ENCODE data around the gene TRIM66. TPM values are rescaled to one million over a fixed set of nuclear protein-coding genes. Genes with fewer than 3 reads are reported as not detected.

The TRIM66 gene
- total and polyA plus RNA-seq, 2 donors (not counting 1 experiment from before 2014, with no cell fraction given) = 3.9 to 13.7 TPM

DNA sequence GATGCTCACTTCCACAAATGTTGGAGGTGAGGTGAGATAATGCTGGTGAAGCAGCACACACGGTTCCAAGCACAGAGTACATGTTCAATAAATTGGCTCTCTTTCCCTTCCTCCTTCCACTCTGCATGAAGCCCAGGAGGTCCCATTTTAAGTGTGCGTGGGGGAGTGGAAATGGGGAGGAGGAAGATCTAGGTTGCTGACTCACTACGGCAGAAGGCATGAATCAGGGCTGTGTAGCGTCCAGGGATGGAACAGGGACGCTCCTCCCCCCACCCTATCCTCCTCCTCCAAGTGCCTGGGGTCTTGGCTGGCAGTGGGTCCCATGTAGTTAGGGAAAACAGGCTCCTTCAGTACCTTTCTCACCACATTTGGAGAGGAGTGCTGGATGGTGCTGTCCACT, 44.2 kb downstream of the TRIM66 start:
- Histone ChIP-seq H4K20me1 (ENCODE audit: control insufficient read depth, extremely low read depth, insufficient read depth, low read length) (no peaks in the 10 kb centered on the region), H2AFZ (ENCODE audit: low read length) (no peak overlapping the region), H3K79me2 (ENCODE audit: control insufficient read depth, insufficient read depth, low read length) (no peaks in the 10 kb centered on the region), H3K27me3 (ENCODE audit: control insufficient read depth, insufficient read depth, low read length) (no peaks in the 10 kb centered on the region), H3K36me3 (ENCODE audit: control insufficient read depth, insufficient read depth, low read length) (no peaks in the 10 kb centered on the region), H3K27ac (ENCODE audit: insufficient read depth, low read length) (no peak overlapping the region), H3K4me3 (replicated peaks in 1 of 4; ENCODE audit: control extremely low read depth in 1 of 4, insufficient read depth in 1 of 4, low read depth in 3 of 4, low read length in 4 of 4) (no peak overlapping the region), H3K9ac (ENCODE audit: insufficient read depth, low read length) (no peak overlapping the region), H3K9me3 (ENCODE audit: control insufficient read depth, insufficient read depth, low read depth, low read length) (no peaks in the 10 kb centered on the region), H3K4me2 (ENCODE audit: extremely low read depth, insufficient read depth, low read length) (no peak overlapping the region), H3K4me1 (ENCODE audit: control insufficient read depth, extremely low read depth, insufficient read depth, low read length) (no peaks in the 10 kb centered on the region)
- TF ChIP-seq, protein P1, sequence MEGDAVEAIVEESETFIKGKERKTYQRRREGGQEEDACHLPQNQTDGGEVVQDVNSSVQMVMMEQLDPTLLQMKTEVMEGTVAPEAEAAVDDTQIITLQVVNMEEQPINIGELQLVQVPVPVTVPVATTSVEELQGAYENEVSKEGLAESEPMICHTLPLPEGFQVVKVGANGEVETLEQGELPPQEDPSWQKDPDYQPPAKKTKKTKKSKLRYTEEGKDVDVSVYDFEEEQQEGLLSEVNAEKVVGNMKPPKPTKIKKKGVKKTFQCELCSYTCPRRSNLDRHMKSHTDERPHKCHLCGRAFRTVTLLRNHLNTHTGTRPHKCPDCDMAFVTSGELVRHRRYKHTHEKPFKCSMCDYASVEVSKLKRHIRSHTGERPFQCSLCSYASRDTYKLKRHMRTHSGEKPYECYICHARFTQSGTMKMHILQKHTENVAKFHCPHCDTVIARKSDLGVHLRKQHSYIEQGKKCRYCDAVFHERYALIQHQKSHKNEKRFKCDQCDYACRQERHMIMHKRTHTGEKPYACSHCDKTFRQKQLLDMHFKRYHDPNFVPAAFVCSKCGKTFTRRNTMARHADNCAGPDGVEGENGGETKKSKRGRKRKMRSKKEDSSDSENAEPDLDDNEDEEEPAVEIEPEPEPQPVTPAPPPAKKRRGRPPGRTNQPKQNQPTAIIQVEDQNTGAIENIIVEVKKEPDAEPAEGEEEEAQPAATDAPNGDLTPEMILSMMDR (conservative IDR thresholded peaks at IDR 0.05 in 1 of 2, IDR thresholded peaks at IDR 0.05 in 1 of 2; ENCODE audit: low read depth in 1 of 2, low read length in 2 of 2) = no peak
- TF ChIP-seq EZH2 (IDR thresholded peaks at IDR 0.05; ENCODE audit: low read length, missing control alignments) = no peak
- DNase-seq (ENCODE audit: low read depth in 2 of 2) = peak in 1 of 2 donors; percentile 63

DNA sequence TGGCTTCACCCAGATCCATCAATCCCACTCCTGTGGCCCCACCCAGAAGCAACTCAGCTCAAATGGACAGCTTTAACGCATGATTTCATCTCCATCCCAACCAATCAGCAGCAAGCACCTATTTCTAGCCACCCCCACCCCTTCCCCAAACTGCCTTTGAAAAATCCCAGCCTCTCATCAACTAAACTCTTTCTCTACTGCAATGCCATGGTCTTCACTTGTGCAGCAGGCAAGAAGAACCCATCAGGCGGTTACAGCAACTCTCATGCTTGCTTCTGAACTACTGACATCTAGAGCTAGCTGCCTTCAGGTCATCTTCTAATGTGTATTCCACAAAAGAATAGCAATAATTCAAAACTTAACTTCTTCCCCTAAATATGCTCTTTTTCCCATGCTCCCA, 46.3 kb downstream of the TRIM66 start:
- no peaks in the 10 kb centered on the region for H3K9me3 ChIP-seq (ENCODE audit: control insufficient read depth, insufficient read depth, low read depth, low read length)
- no peak for DNase-seq (ENCODE audit: low read depth in 2 of 2)
- no peaks in the 10 kb centered on the region for H3K36me3 ChIP-seq (ENCODE audit: control insufficient read depth, insufficient read depth, low read length)
- no peaks in the 10 kb centered on the region for H3K79me2 ChIP-seq (ENCODE audit: control insufficient read depth, insufficient read depth, low read length)
- H3K9ac ChIP-seq (ENCODE audit: insufficient read depth, low read length) = no peak overlapping the region
- H4K20me1 ChIP-seq (ENCODE audit: control insufficient read depth, extremely low read depth, insufficient read depth, low read length) = no peaks in the 10 kb centered on the region
- no peaks in the 10 kb centered on the region for H3K27me3 ChIP-seq (ENCODE audit: control insufficient read depth, insufficient read depth, low read length)
- TF ChIP-seq, protein P1 (conservative IDR thresholded peaks at IDR 0.05 in 1 of 2, IDR thresholded peaks at IDR 0.05 in 1 of 2; ENCODE audit: low read depth in 1 of 2, low read length in 2 of 2) = no peak
- TF ChIP-seq EZH2 (IDR thresholded peaks at IDR 0.05; ENCODE audit: low read length, missing control alignments) = no peak
- H3K27ac ChIP-seq (ENCODE audit: insufficient read depth, low read length) = no peak overlapping the region
- H2AFZ ChIP-seq (ENCODE audit: low read length) = no peak overlapping the region
- no peaks in the 10 kb centered on the region for H3K4me1 ChIP-seq (ENCODE audit: control insufficient read depth, extremely low read depth, insufficient read depth, low read length)
- no peak overlapping the region for H3K4me2 ChIP-seq (ENCODE audit: extremely low read depth, insufficient read depth, low read length)
- no peak overlapping the region for H3K4me3 ChIP-seq (replicated peaks in 1 of 4; ENCODE audit: control extremely low read depth in 1 of 4, insufficient read depth in 1 of 4, low read depth in 3 of 4, low read length in 4 of 4)

DNA sequence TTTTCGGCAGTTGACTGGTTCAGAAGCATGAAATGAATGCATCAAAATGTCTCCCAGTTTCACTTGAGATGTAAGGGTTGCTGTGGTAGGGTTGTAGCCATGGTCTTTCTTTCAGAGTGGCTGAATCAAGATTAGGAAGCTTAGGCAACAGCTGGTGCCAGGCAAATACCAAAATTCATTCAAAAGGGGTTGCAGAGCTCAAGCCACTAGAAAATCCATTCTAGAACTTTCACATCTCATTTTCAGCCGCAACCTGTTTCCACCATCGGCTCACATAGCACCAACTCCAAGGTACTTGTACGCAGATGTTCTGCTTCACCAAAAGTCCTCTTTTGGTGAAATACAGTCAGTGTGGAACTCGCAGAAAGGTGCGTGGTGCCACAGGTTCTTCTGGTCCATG, 48.0 kb downstream of the TRIM66 start:
- TF ChIP-seq EZH2 (IDR thresholded peaks at IDR 0.05; ENCODE audit: low read length, missing control alignments) = no peak
- TF ChIP-seq, protein P1 (conservative IDR thresholded peaks at IDR 0.05 in 1 of 2, IDR thresholded peaks at IDR 0.05 in 1 of 2; ENCODE audit: low read depth in 1 of 2, low read length in 2 of 2) = no peak
- Histone ChIP-seq H3K9ac (ENCODE audit: insufficient read depth, low read length) (no peak overlapping the region), H4K20me1 (ENCODE audit: control insufficient read depth, extremely low read depth, insufficient read depth, low read length) (no peaks in the 10 kb centered on the region), H3K27me3 (ENCODE audit: control insufficient read depth, insufficient read depth, low read length) (no peaks in the 10 kb centered on the region), H3K27ac (ENCODE audit: insufficient read depth, low read length) (no peak overlapping the region), H3K4me1 (ENCODE audit: control insufficient read depth, extremely low read depth, insufficient read depth, low read length) (no peaks in the 10 kb centered on the region), H3K4me3 (replicated peaks in 1 of 4; ENCODE audit: control extremely low read depth in 1 of 4, insufficient read depth in 1 of 4, low read depth in 3 of 4, low read length in 4 of 4) (no peak overlapping the region), H3K9me3 (ENCODE audit: control insufficient read depth, insufficient read depth, low read depth, low read length) (no peaks in the 10 kb centered on the region), H2AFZ (ENCODE audit: low read length) (no peak overlapping the region), H3K36me3 (ENCODE audit: control insufficient read depth, insufficient read depth, low read length) (no peaks in the 10 kb centered on the region), H3K4me2 (ENCODE audit: extremely low read depth, insufficient read depth, low read length) (no peak overlapping the region), H3K79me2 (ENCODE audit: control insufficient read depth, insufficient read depth, low read length) (no peaks in the 10 kb centered on the region)
- DNase-seq (ENCODE audit: low read depth in 2 of 2) = no peak

Data from fibroblast of lung (primary cell).